GM18870 (cell line): ENCODE results near the gene DNM2.
"Not testable (repeated sequence)": the region's sequence is repeated elsewhere in the genome, so short reads cannot be mapped to it uniquely, and the experiment has no call there.

ENCODE experiments used
- ATAC-seq: cut with Tn5 transposase; IDR thresholded peaks from one replicate; pipeline ENCODE4 v1.9.1; 2021; ENCODE audit warnings: moderate library complexity; ENCODE audit not compliant: unreplicated experiment

The DNM2 gene

GRCh38 chr19:10724573-10725071 is 6.7 kb downstream of the DNM2 start:
- ATAC-seq: no peak

- ATAC-seq: no peak
These were observed 7.5 kb downstream of the DNM2 start for GRCh38 chr19:10725415-10725814.

GRCh38 chr19:10726268-10726667 is 8.4 kb downstream of the DNM2 start:
- no peak for ATAC-seq

GRCh38 chr19:10727685-10728201 is 9.9 kb downstream of the DNM2 start:
- no peak for ATAC-seq

- no peak for ATAC-seq
These were observed 11.5 kb downstream of the DNM2 start for GRCh38 chr19:10729411-10729810.

- ATAC-seq: no peak
These were observed 13.1 kb downstream of the DNM2 start for GRCh38 chr19:10730932-10731331.

- ATAC-seq: no peak
These were observed 17.9 kb downstream of the DNM2 start for GRCh38 chr19:10735741-10736140.

- ATAC-seq: no peak
These were observed 18.3 kb downstream of the DNM2 start for GRCh38 chr19:10736189-10736588.

- no peak for ATAC-seq
These were observed 19.2 kb downstream of the DNM2 start for GRCh38 chr19:10736916-10737551.

- ATAC-seq: no peak
These were observed 19.8 kb downstream of the DNM2 start for GRCh38 chr19:10737722-10738121.

GRCh38 chr19:10740798-10741197 is 22.9 kb downstream of the DNM2 start:
- no peak for ATAC-seq

- no peak for ATAC-seq
These were observed 24.6 kb downstream of the DNM2 start for GRCh38 chr19:10742476-10742875.

- no peak for ATAC-seq
These were observed 26.4 kb downstream of the DNM2 start for GRCh38 chr19:10744253-10744798.

- ATAC-seq: no peak
These were observed 27.0 kb downstream of the DNM2 start for GRCh38 chr19:10744801-10745293.

- ATAC-seq: not testable (repeated sequence)
These were observed 28.6 kb downstream of the DNM2 start for GRCh38 chr19:10746437-10746836.

GRCh38 chr19:10747271-10747670 is 29.4 kb downstream of the DNM2 start:
- ATAC-seq: no peak

- no peak for ATAC-seq
These were observed 29.8 kb downstream of the DNM2 start for GRCh38 chr19:10747674-10748073.

- no peak for ATAC-seq
These were observed 30.5 kb downstream of the DNM2 start for GRCh38 chr19:10748195-10748926.

GRCh38 chr19:10748927-10749434 is 31.1 kb downstream of the DNM2 start:
- no peak for ATAC-seq

- no peak for ATAC-seq
These were observed 31.8 kb downstream of the DNM2 start for GRCh38 chr19:10749435-10750384.
